Suppressor macrophage treated with lipopolysaccharide for 4 hours (primary cell): ENCODE data around the gene SPAM1.
"Not testable (repeated sequence)": the region's sequence is repeated elsewhere in the genome, so short reads cannot be mapped to it uniquely, and the experiment has no call there.

Source experiments
- DNase-seq: peaks from one replicate; pipeline ENCODE4 v3.0.0-alpha.2; 2020

Gene SPAM1, protein sequence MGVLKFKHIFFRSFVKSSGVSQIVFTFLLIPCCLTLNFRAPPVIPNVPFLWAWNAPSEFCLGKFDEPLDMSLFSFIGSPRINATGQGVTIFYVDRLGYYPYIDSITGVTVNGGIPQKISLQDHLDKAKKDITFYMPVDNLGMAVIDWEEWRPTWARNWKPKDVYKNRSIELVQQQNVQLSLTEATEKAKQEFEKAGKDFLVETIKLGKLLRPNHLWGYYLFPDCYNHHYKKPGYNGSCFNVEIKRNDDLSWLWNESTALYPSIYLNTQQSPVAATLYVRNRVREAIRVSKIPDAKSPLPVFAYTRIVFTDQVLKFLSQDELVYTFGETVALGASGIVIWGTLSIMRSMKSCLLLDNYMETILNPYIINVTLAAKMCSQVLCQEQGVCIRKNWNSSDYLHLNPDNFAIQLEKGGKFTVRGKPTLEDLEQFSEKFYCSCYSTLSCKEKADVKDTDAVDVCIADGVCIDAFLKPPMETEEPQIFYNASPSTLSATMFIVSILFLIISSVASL

DNA sequence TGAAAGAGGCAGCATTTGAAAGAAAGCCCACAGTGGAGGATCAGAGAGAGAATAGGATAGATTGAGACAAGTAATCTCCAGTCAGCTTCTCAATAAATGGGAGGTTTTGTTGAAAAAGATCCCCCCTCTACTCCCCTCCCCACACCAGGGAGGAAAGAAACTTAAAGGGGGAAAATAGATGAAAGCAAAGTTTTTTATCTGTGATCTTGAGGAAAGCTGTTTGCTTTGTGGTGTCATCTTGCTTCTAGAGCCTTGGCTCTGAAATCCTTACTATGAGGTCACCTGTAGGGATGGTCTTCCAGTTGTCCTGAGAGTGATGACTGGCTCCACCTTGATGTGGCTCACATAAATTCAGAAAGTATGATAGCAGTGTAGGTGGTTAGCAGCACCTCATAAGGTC lies at the start of gene SPAM1:
SPAM1 (plus strand) TSS at position 301 of the 400 bp plus-strand sequence. CDS start 28,330 bp downstream, outside the sequence.
- no peak for DNase-seq

GRCh38 chr7:123876557-123877256 lies 48.3 kb upstream of the SPAM1 start:
- DNase-seq = no peak

DNA sequence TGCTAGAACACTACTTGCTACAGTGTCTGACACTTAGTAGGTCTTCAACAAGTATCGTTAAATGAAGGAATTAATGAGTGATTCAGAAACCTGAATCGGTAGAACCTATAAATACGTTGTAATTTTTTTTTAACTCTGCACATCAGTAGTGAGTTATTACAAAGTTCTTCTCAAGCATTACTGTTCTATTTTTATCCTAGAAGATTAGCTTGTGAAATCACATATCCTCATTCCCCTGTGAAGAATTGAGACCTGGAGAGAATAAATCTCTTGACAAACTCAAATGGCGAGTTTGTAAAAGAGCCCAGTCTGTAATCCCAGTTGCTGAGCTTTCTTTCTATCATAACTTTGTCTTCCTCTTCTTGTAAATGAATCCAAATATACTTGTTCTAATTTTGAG lies 45.4 kb upstream of the SPAM1 start:
- DNase-seq = no peak

DNA sequence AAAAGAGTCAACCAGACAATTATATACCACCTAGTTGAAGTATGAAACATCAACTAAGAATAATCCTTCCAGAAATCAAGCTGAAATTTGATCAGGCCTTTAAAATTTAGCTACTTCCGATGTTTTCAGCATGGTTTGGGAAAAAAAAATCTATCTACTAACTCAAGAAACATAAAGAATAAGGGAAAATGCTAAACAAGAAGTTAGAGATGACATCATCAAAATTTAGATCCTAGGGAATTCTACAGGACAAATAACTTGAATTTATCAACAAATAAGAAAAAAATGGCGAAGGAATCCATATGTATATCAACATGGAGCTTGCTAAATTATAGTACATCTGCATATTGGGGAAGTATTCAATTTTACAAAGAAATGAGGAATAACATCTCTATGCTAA lies 43.7 kb upstream of the SPAM1 start:
- DNase-seq = no peak

DNA sequence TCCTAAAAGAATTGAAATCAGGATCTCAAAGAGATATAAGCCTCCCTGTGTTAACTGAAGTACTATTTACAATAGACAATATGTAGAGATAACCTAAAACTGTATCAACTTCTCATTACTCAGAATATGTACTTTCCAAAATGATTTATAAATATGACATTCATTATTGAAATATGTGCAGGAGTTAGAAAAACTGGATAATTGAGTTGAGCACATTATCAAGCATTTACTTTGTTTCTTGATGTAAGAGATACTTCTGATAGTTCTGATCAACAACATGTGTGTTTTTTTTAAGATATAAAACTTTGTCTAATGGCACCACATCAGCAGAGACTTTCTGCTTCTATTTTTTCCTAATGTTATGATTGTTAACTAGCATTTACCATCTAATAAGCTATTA lies 41.9 kb upstream of the SPAM1 start:
- no peak for DNase-seq

DNA sequence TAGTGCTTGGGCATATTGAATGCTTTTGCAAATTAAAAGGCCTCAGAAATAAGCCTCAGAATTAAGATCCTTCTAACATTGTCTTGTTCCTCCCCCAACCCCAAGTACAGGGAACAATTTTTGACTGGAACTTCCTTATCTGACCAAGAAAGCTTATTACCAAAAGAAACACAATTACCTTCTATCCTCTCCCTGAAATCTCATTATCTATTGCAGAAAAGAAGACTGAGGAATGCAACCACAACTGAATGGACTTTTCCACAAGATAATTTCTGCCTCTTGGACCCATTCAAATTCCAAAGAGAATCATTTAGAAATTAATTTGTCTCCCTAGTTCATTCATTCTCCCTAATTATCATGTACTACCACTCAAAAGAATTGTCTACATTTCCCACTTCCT lies 36.8 kb upstream of the SPAM1 start:
- DNase-seq = no peak

DNA sequence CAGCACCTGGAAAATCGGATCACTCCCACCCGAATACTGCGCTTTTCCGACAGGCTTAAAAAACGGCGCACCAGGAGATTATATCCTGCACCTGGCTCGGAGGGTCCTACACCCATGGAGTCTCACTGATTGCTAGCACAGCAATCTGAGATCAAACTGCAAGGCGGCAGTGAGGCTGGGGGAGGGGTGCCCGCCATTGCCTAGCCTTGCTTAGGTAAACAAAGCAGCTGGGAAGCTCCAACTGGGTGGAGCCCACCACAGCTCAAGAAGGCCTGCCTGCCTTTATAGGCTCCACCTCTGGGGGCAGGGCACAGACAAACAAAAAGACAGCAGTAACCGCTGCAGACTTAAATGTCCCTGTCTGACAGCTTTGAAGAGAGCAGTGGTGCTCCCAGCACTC lies 30.3 kb upstream of the SPAM1 start:
- DNase-seq = not testable (repeated sequence)

DNA sequence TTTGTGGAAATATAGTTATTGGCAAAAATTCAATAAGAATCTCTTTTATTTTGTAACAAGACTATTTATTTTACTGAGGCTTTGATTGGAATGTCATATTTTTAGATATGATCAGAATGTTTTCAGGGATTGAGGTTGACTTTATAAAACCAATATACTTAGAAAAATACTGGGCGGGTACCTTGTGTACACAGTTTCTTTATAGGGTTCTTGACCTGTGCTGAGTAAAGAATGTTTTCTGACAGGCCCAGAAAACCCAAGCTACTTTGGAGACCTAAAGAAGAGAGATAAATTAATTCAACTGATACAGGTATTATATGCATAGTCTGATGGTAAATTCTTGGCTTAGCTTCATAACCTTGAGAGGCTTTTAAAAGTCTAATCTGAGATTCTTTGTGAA lies 23.9 kb upstream of the SPAM1 start:
- no peak for DNase-seq

DNA sequence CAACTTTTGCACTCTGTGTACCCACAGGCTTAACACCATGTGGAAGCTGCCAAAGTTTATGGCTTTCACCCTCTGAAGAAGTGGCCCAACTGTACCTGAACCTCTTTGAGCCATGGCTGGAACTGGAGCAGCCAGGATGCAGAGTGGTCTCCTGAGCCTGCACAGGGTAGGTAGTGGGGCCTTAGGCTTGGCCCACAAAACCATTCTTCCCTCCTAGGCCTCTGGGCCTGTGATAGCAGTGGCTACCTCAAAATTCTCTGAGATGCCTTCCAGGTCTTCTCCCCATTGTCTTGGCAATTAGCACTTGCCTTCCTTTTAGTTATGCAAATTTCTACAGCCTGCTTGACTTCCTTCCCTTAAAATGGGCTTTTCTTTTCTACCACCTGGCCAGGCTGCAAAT lies 19.3 kb upstream of the SPAM1 start:
- no peak for DNase-seq

- DNase-seq = peak; percentile 23
Measured at GRCh38 chr7:123916240-123916724, 8.8 kb upstream of the SPAM1 start.

- no peak for DNase-seq
Measured at GRCh38 chr7:123917878-123918277, 7.2 kb upstream of the SPAM1 start.

- DNase-seq = no peak
Measured at GRCh38 chr7:123918309-123918708, 6.7 kb upstream of the SPAM1 start.

- no peak for DNase-seq
Measured at GRCh38 chr7:123923599-123923998, 1.4 kb upstream of the SPAM1 start.

DNA sequence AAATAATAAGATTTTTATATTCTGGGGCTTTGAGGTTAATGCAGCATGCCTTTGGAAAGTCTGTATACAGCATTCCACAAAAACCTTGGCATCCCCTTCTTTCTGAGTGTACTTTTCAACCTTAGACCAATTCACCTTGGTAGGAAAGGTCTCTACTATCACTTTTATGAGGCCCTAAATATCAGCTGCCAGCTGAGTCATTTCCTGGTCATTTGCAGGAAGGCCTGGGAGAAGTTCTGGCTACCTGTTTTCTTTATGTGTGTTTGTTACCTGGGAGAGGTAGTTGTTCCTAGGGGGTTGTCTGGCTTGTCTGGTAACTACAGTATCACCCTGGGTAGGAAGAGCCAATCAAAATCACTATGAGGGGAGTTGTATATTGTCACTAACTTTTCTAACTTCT lies 4.1 kb downstream of the SPAM1 start:
- no peak for DNase-seq

GRCh38 chr7:123929655-123930054 lies 4.6 kb downstream of the SPAM1 start:
- DNase-seq = no peak

DNA sequence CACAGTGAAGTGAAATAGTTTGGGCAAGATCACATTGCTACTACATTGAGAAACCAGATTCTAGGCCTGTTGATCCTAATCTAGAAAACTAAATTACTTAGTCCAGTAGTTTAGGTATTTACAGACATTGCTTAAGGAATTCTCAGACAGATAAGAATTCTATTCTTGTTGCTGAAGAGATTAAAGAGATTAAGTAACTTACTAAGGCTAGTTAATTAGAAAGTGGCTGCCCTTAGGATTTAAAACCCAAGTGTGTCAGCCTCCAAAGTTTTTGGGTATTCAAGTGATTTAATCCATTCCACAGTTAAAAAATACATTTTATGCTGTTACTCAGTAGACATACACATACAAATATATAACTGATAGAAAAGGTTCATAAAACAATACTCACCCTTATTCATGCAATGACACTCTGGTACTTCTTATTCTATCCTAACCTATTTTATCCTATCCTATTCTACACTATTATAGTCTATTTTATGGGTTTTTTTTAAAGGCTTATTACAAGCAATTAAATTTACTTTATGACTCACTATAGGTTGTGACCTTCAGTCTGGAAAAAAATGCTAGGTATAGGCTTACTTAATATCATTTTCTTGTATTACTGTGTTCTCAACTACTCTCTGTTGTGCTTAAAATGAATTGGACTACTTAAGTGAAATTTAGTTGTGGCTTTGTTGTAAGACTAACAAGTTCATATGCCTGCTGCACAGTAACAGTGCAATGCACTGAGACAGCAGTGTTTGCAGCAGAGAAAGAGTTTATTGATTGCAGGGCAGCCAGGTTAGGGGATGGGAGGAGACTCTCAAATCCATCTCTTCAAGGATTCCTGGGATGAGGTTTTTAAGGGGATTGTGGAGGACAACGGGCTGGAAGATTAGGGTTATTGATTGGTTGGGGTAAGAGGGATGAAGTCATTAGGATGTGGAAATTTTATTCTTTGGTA lies 10.7 kb downstream of the SPAM1 start:
- no peak for DNase-seq

DNA sequence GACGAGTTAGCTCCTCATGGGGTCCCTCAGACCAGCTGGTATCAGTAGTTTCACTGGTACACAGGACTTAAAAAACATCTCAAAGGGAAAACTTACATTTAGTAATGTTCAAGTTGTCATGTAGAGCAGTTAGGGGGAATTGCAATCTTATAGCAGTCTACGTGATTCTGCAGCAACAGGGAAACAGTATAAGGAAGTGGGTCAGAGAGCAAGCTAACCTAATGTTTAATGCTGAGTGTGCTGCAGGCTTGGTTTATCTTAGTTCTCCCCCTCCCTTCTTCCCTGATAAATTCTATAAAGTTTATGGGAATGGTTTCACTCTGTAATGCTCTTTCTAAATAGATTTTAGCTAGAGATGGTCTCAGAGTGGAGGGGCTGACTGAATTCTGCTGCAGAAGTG lies 11.3 kb downstream of the SPAM1 start:
- DNase-seq = no peak

- no peak for DNase-seq
Measured at GRCh38 chr7:123939784-123940183, 14.7 kb downstream of the SPAM1 start.

GRCh38 chr7:123941391-123942180 lies 16.5 kb downstream of the SPAM1 start:
- DNase-seq = no peak

DNA sequence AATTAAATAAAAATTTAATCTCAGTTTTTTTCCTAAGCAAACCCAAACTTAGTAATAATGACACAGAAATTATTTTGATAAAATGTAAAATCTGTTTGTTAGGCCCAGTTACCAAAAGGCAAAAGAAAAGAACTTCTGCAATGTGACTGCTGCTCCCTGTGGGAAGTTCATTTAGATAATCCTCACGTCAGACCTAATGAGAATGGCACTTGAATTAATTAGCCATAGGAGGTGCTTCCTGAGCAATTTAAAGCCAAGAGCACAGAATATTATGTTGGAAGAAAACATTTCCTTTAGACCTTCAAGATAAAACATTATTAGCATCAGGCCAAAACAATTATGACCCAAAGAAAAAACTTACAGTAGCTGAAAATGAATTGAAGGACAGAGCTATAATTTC lies 19.4 kb downstream of the SPAM1 start:
- no peak for DNase-seq

DNA sequence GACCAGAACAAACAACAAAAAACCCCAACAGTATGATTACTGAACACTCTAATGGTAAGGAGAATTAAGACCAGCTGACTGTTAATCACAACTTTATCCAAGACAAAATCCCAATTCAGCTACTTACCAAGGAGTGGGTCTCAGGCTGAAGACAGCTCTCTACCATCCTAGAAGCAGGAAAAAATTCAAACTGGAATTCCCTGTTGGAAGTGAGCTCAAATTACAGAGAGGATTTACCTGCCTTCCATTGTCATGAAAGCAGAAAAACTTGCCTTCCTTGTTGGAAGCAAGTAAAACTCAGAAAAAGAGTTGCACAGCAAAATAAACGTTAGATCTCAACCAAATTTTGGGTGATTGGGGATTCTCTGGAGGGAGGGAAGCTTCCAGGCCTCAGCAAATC lies 20.9 kb downstream of the SPAM1 start:
- no peak for DNase-seq

- no peak for DNase-seq
Measured at GRCh38 chr7:123948136-123948535, 23.1 kb downstream of the SPAM1 start.
